ENCODE measurements around the gene ADH7.

The ADH7 gene

GRCh38 chr4:99400831-99401230, 34.3 kb downstream of the ADH7 start:
- no peak for TF ChIP-seq CTCF (IDR thresholded peaks at IDR 0.05; ENCODE audit: extremely low read depth, insufficient read depth, missing control alignments)
- in situ Hi-C loops (cut with MboI; ENCODE audit: low pct_unique_long_range_greater_than_20kb, low sequenced_read_pairs, unreplicated experiment), result loop anchor here (25.0 kb wide), 2 partner anchors 289 to 939 kb away; no protein-coding TSS in a partner anchor
- no peak for DNase-seq (ENCODE audit: low spot score)

GRCh38 chr4:99399017-99399416, 36.1 kb downstream of the ADH7 start:
- no peak for TF ChIP-seq CTCF (IDR thresholded peaks at IDR 0.05; ENCODE audit: extremely low read depth, insufficient read depth, missing control alignments)
- in situ Hi-C loops (cut with MboI; ENCODE audit: low pct_unique_long_range_greater_than_20kb, low sequenced_read_pairs, unreplicated experiment), result no loop called here
- DNase-seq (ENCODE audit: low spot score), result no peak

- TF ChIP-seq CTCF (IDR thresholded peaks at IDR 0.05; ENCODE audit: extremely low read depth, insufficient read depth, missing control alignments), result no peak
- in situ Hi-C loops (cut with MboI; ENCODE audit: low pct_unique_long_range_greater_than_20kb, low sequenced_read_pairs, unreplicated experiment), result no loop called here
- DNase-seq (ENCODE audit: low spot score), result no peak
These were observed 39.4 kb downstream of the ADH7 start for GRCh38 chr4:99395595-99396364.

GRCh38 chr4:99394896-99395295, 40.2 kb downstream of the ADH7 start:
- in situ Hi-C loops (cut with MboI; ENCODE audit: low pct_unique_long_range_greater_than_20kb, low sequenced_read_pairs, unreplicated experiment), result no loop called here
- DNase-seq (ENCODE audit: low spot score), result no peak
- TF ChIP-seq CTCF (IDR thresholded peaks at IDR 0.05; ENCODE audit: extremely low read depth, insufficient read depth, missing control alignments), result no peak

GRCh38 chr4:99390055-99390454, 45.1 kb downstream of the ADH7 start:
- TF ChIP-seq CTCF (IDR thresholded peaks at IDR 0.05; ENCODE audit: extremely low read depth, insufficient read depth, missing control alignments), result no peak
- in situ Hi-C loops (cut with MboI; ENCODE audit: low pct_unique_long_range_greater_than_20kb, low sequenced_read_pairs, unreplicated experiment), result no loop called here
- no peak for DNase-seq (ENCODE audit: low spot score)

- no peak for DNase-seq (ENCODE audit: low spot score)
These were observed 45.5 kb downstream of the ADH7 start for GRCh38 chr4:99389606-99390005.

More at GRCh38 chr4:99389606-99390005, 45.5 kb downstream of the ADH7 start:
- in situ Hi-C loops (cut with MboI; ENCODE audit: low pct_unique_long_range_greater_than_20kb, low sequenced_read_pairs, unreplicated experiment), result no loop called here
- TF ChIP-seq CTCF (IDR thresholded peaks at IDR 0.05; ENCODE audit: extremely low read depth, insufficient read depth, missing control alignments), result no peak
